GM12801 (cell line): ENCODE measurements around the gene SLC38A9.

Experiments used
- TF ChIP-seq, protein P1 (sequence below): IDR thresholded peaks from one replicate; pipeline ENCODE4 v1.5.1; 2011; ENCODE audit warnings: control low read depth; ENCODE audit not compliant: insufficient read length; ENCODE audit errors: extremely low read depth

SLC38A9 gene

DNA sequence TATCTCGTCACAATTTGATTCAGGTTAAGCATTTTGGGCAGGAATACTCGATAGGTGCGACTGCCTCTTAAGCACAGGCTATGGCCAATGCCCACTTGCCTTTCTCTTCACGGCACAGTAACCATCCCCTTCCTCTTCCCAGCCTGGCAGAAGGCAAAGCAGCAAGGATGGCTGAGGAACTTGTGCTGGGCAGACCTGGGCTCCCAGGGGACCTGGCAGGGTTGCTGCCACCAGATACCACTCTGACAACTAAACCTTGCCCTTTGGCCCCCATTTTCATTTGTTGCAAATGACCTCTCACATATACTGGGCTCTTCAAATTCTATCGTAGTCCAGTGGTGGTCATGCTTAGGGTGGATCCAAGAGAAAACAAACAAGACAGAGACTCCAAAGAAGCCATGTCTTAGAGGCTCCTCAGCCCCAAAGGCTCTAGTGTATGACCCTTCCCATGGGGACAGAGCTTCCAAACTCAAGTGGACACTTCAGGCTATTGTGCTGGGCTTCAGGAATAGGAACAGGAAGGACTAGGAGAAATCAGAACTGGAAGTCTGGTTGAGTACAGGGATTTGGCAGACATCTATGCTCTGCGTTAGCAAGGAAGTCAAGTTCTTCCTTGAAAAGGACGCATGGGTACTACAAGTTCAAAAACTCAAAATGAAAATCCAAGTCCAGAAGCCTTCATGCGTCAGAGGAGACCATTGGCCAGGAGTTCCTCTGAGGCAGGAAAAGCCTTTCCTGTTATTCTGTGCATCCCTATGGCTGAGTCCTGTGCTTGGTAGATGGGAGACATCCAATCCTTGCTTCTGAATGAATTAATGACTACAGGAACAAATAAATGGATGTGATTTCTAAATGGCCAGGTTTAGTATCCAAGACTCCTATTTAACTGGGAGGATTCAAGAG, 112.7 kb downstream of the SLC38A9 start:
- TF ChIP-seq, protein P1, sequence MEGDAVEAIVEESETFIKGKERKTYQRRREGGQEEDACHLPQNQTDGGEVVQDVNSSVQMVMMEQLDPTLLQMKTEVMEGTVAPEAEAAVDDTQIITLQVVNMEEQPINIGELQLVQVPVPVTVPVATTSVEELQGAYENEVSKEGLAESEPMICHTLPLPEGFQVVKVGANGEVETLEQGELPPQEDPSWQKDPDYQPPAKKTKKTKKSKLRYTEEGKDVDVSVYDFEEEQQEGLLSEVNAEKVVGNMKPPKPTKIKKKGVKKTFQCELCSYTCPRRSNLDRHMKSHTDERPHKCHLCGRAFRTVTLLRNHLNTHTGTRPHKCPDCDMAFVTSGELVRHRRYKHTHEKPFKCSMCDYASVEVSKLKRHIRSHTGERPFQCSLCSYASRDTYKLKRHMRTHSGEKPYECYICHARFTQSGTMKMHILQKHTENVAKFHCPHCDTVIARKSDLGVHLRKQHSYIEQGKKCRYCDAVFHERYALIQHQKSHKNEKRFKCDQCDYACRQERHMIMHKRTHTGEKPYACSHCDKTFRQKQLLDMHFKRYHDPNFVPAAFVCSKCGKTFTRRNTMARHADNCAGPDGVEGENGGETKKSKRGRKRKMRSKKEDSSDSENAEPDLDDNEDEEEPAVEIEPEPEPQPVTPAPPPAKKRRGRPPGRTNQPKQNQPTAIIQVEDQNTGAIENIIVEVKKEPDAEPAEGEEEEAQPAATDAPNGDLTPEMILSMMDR: no peak

DNA sequence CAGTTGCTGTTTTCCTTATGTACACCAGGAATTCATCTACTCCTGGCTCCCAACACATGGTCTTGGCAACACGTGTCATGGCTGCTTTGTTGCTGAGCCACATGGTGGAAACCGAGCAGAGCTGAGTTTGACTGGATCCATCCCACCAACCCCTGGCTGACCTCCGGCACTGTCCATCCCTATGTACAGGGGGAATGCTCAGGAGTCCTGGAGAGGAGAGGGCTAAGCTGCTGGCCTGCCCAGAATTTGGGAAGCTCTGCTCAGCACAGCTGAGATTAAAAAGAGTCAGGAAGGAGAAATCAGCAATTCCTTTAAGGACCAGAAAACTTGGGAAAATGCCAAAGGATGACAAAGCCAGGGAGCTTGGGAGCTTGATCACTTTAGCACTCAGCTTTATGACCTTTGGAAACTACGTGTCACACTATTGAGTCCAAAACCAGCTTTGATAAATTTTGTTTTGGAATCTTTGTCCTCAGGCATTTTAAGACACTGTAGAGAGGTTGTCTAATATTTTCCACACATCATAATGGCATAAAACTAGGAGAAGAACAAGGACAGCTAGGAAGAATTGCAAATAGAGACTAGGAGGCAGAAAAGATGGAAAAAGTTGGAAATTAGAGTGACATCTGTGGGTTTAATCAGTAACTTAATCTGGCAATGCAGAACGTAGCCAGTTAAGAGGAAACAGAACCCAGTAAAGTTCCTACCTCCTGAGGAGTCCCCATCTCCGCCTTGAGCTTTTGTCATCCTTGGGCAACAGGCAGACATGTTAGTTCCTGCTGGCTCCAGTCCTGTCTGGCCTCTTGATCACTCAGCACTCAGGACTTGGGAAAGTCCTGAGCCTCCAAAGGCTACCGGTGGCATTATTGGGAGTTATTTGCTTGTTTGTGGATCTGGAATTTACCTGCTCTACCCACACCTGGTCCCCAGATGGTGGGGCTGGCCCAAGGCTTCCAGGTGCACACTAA, 114.8 kb downstream of the SLC38A9 start:
- TF ChIP-seq, protein P1: no peak

GRCh38 chr5:55594671-55595070, 117.5 kb downstream of the SLC38A9 start:
- TF ChIP-seq, protein P1: no peak

DNA sequence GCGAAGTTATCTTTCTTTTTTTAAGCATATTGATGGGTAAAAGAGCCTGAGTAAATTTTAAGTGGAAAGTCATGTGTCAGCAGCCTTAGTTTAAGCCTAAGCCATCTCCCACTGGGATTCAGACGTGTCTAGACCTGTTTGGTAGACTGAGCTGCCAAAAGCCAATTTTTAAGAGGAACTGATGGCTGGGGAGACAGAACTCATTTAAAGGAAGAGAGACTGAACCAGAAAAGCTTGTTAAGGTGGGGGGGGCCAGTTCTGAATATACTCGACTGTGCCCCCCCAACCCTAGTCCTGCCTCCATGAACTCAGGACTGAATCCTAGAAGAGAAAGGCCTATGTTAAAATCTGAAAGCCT, 119.0 kb downstream of the SLC38A9 start:
- TF ChIP-seq, protein P1: no peak

GRCh38 chr5:55592388-55593114, 119.6 kb downstream of the SLC38A9 start:
- TF ChIP-seq, protein P1: no peak

DNA sequence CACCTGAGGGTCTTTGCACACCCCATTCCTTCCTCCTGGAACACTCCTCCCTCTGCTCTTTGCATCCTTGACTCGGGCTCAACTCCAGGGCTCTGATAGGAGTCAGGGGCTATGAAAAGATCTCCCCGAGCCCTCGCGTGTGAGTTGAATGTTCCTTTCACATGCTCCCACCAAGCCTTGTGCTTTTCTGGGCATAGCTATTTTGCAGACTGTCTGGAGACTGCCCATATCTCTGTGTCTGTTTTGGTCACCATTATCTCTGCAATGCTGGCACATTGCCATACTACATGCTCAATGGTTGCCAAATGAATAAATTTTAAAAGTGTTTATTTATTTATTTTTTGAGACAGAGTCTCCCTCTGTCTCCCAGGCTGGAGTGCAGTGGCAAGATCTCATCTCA, 120.4 kb downstream of the SLC38A9 start:
- TF ChIP-seq, protein P1: no peak

GRCh38 chr5:55585206-55585610, 126.9 kb downstream of the SLC38A9 start:
- TF ChIP-seq, protein P1: no peak
